K562 (cell line): ENCODE data around the gene PPAT. TPM values are rescaled to one million over a fixed set of nuclear protein-coding genes. Genes with fewer than 3 reads are reported as not detected.

ENCODE experiments used
- ATF1 ChIP-seq, 2 experiments: fragments of 450-650 bp in 1 of 2; IDR thresholded peaks; 2 replicates each; pipeline ENCODE4 v1.6.1; 2016; ENCODE audit warnings: missing compliant biosample characterization in 1 of 2, missing genetic modification characterization in 1 of 2
- BRF1 ChIP-seq: IDR thresholded peaks from 3 replicates; pipeline ENCODE4 v1.6.1; 2011; ENCODE audit warnings: borderline replicate concordance, mild to moderate bottlenecking; ENCODE audit not compliant: insufficient read length; ENCODE audit errors: extremely low read depth
- HMG20B ChIP-seq: fragments of 250-450 bp; sonication (Bioruptor Pico); IDR thresholded peaks from 2 replicates; pipeline ENCODE4 v1.5.0; 2021; ENCODE audit warnings: mild to moderate bottlenecking
- KDM4B ChIP-seq, 2 experiments: fragments of 450-650 bp in 1 of 2; sonication (generic) in 1 of 2; IDR thresholded peaks; 2 replicates each; pipeline ENCODE4 v1.6.1; 2016 to 2017; ENCODE audit warnings: borderline replicate concordance in 2 of 2, antibody characterized with exemption in 1 of 2, low read depth in 1 of 2, mild to moderate bottlenecking in 1 of 2
- KDM5B ChIP-seq: fragments of 200-600 bp; sonication (generic); IDR thresholded peaks from 2 replicates; pipeline ENCODE4 v1.6.1; 2012; ENCODE audit warnings: low read depth, mild to moderate bottlenecking, moderate library complexity, low read length, control low read depth, inconsistent platforms; ENCODE audit not compliant: insufficient replicate concordance
- KLF13 ChIP-seq: fragments of 450-650 bp; IDR thresholded peaks from 2 replicates; pipeline ENCODE4 v1.6.1; 2016; ENCODE audit warnings: missing genetic modification characterization, low read depth, mild to moderate bottlenecking, missing compliant biosample characterization, moderate library complexity, borderline replicate concordance
- MCM2 ChIP-seq: fragments of 450-650 bp; IDR thresholded peaks from 2 replicates; pipeline ENCODE4 v1.6.1; 2017; ENCODE audit warnings: low read depth, mild to moderate bottlenecking
- TRIM28 ChIP-seq: fragments of 450-650 bp; IDR thresholded peaks from 2 replicates; pipeline ENCODE4 v1.6.1; 2017
- XRCC5 ChIP-seq: fragments of 200-400 bp; formaldehyde crosslinking; IDR thresholded peaks from 2 replicates; pipeline ENCODE4 v1.6.1; 2017; ENCODE audit warnings: low read depth, mild to moderate bottlenecking, low read length
- ZNF23 ChIP-seq: fragments of 250-450 bp; sonication (Bioruptor Pico); IDR thresholded peaks from 2 replicates; pipeline ENCODE4 v1.4.0; 2020; ENCODE audit warnings: mild to moderate bottlenecking
- polyA plus RNA-seq, 8 experiments: library from polyadenylated mRNA; depleted of rRNA in 4 of 8; stranded (reverse) in 5 of 8; unstranded in 3 of 8; fragments of >200 nt; fragmentation: Nextera tagmentation in 2 of 8; fragmentation: Illumina TruSeq in 1 of 8; extraction: Ambion mirVana in 2 of 8; extraction: Trizol in 1 of 8; gene quantifications; 2 replicates each; pipeline versions ENCODE4 v1.2.1 to v1.2.3, GENCODE V29; 2011 to 2014; ENCODE audit warnings: inconsistent platforms in 1 of 8, missing spikeins in 1 of 8
- total RNA-seq, 7 experiments: library from RNA; depleted of rRNA in 6 of 7; stranded (reverse); fragments of >200 nt in 6 of 7; fragmentation: Illumina TruSeq in 2 of 7; extraction: Trizol in 2 of 7; gene quantifications; 2 replicates each; pipeline versions ENCODE4 v1.2.1 to v1.2.3, GENCODE V29; 2011 to 2021; ENCODE audit warnings: low replicate concordance in 1 of 7
- TF ChIP-seq, protein P1 (sequence below): fragments of 450-650 bp; IDR thresholded peaks from one replicate; pipeline ENCODE4 v1.6.1; 2018; ENCODE audit warnings: mild to moderate bottlenecking, moderate library complexity; ENCODE audit not compliant: partially characterized antibody
- TF ChIP-seq, protein P2 (sequence below): sonication (generic); formaldehyde crosslinking; IDR thresholded peaks from 2 replicates; pipeline ENCODE4 v1.8.0; 2022; ENCODE audit warnings: mild to moderate bottlenecking, missing genetic modification reagents
- TF ChIP-seq, protein P3 (sequence below): fragments of 450-650 bp; IDR thresholded peaks from 2 replicates; pipeline ENCODE4 v1.6.1; 2016
- TF ChIP-seq, protein P4 (sequence below), 2 experiments: fragments of 450-650 bp; conservative IDR thresholded peaks; 2 replicates each; pipeline ENCODE4 v1.6.1; 2017; ENCODE audit warnings: mild to moderate bottlenecking in 2 of 2, moderate library complexity in 2 of 2
- TF ChIP-seq, protein P5 (sequence below): fragments of 450-650 bp; formaldehyde crosslinking; IDR thresholded peaks from 2 replicates; pipeline ENCODE4 v1.4.0; 2022; ENCODE audit warnings: missing genetic modification characterization
- TF ChIP-seq, protein P6 (sequence below): fragments of 250-450 bp; sonication (Bioruptor Pico); IDR thresholded peaks from 2 replicates; pipeline ENCODE4 v1.6.1; 2021; ENCODE audit warnings: mild to moderate bottlenecking
- TF ChIP-seq, protein P7 (sequence below): fragments of 250-450 bp; sonication (Bioruptor Pico); IDR thresholded peaks from 2 replicates; pipeline ENCODE4 v1.4.0; 2020; ENCODE audit warnings: borderline replicate concordance

Gene PPAT
- total and polyA plus RNA-seq, 9 of the 15 experiments (the other 6 are each of a cell fraction or from before 2014, with no cell fraction given), result 36.2 to 75.8 (median 55.5) TPM

DNA sequence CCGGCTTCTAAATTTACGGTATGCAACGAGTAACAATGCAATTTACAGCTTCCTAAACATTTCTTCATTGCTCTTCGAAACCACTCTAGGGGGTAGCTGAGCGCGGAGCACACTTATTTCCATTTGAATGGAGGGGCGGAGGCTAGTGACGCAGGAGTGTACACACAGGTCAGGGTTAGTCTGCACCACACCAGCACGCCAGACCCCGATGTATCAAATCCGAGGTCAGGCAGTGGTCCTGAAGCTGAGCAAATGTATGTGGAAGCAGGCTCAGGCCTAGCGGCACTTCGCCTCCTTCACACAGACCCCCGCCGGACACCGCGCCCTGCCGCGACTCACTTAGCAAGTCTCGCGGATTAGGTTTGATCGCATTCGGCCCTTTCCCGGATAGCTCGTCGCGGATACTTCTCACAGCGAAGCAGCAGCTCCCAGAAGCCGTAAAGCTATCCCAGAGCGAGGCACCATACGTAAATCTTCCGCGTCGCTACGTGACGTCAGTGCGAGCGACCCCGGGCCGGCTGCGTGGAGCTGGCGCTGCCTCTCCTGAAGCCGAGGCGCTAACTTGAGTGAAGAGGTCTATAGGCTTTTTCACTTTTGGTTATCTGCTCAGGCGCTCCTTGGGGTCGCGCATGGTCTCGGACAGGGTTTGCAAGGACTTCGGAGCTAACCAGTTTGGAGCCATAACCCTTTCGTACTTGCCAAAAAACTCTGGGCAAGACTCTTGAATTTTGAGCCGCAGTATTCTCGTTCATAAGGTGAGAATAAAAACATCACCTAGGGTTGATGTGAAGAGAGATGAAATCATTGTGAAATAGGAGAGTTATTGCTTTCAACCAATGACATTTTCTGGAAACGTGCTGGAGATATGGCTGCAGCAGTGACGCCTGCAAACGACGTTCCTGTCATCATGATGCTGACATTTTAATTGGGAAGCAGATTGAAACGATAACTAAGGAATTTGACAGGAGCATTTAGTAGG, 48.1 kb downstream of the PPAT start, which contains the start of gene AASDH (continued):
- TF ChIP-seq TRIM28, result peak; percentile 82; the same call in 1 of the 2 replicates
- no peak for TF ChIP-seq MCM2
- no peak for TF ChIP-seq KLF13 (tag)
- TF ChIP-seq, protein P1, sequence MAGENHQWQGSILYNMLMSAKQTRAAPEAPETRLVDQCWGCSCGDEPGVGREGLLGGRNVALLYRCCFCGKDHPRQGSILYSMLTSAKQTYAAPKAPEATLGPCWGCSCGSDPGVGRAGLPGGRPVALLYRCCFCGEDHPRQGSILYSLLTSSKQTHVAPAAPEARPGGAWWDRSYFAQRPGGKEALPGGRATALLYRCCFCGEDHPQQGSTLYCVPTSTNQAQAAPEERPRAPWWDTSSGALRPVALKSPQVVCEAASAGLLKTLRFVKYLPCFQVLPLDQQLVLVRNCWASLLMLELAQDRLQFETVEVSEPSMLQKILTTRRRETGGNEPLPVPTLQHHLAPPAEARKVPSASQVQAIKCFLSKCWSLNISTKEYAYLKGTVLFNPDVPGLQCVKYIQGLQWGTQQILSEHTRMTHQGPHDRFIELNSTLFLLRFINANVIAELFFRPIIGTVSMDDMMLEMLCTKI, result no peak
- peak; percentile 87 for TF ChIP-seq KDM5B
- TF ChIP-seq ZNF23, result no peak
- TF ChIP-seq, protein P2, sequence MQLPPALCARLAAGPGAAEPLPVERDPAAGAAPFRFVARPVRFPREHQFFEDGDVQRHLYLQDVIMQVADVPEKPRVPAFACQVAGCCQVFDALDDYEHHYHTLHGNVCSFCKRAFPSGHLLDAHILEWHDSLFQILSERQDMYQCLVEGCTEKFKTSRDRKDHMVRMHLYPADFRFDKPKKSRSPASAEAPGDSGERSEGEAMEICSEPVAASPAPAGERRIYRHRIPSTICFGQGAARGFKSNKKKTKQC (CRISPR knock-in tag), result peak; percentile 33; the same call in 1 of the 2 replicates
- peak; percentile 99 for TF ChIP-seq ATF1 (CRISPR knock-in tag; IDR thresholded peaks at IDR 0.05)
- TF ChIP-seq ATF1 (tag; IDR thresholded peaks at IDR 0.05), result peak; percentile 100
- TF ChIP-seq KDM4B (IDR thresholded peaks at IDR 0.05; ENCODE audit: borderline replicate concordance in 2 of 2, low read depth in 1 of 2), result no peak; a peak in 1 of 4 replicates
- no peak for TF ChIP-seq HMG20B (CRISPR knock-in tag)
- TF ChIP-seq, protein P3, sequence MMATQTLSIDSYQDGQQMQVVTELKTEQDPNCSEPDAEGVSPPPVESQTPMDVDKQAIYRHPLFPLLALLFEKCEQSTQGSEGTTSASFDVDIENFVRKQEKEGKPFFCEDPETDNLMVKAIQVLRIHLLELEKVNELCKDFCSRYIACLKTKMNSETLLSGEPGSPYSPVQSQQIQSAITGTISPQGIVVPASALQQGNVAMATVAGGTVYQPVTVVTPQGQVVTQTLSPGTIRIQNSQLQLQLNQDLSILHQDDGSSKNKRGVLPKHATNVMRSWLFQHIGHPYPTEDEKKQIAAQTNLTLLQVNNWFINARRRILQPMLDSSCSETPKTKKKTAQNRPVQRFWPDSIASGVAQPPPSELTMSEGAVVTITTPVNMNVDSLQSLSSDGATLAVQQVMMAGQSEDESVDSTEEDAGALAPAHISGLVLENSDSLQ, result peak; percentile 75
- TF ChIP-seq XRCC5, result no peak
- TF ChIP-seq, protein P4, sequence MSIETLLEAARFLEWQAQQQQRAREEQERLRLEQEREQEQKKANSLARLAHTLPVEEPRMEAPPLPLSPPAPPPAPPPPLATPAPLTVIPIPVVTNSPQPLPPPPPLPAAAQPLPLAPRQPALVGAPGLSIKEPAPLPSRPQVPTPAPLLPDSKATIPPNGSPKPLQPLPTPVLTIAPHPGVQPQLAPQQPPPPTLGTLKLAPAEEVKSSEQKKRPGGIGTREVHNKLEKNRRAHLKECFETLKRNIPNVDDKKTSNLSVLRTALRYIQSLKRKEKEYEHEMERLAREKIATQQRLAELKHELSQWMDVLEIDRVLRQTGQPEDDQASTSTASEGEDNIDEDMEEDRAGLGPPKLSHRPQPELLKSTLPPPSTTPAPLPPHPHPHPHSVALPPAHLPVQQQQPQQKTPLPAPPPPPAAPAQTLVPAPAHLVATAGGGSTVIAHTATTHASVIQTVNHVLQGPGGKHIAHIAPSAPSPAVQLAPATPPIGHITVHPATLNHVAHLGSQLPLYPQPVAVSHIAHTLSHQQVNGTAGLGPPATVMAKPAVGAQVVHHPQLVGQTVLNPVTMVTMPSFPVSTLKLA (conservative IDR thresholded peaks at IDR 0.05), result peak; percentile 86 to 95
- TF ChIP-seq, protein P5, sequence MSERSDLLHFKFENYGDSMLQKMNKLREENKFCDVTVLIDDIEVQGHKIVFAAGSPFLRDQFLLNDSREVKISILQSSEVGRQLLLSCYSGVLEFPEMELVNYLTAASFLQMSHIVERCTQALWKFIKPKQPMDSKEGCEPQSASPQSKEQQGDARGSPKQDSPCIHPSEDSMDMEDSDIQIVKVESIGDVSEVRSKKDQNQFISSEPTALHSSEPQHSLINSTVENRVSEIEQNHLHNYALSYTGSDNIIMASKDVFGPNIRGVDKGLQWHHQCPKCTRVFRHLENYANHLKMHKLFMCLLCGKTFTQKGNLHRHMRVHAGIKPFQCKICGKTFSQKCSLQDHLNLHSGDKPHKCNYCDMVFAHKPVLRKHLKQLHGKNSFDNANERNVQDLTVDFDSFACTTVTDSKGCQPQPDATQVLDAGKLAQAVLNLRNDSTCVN (CRISPR knock-in tag), result no peak
- TF ChIP-seq, protein P6, sequence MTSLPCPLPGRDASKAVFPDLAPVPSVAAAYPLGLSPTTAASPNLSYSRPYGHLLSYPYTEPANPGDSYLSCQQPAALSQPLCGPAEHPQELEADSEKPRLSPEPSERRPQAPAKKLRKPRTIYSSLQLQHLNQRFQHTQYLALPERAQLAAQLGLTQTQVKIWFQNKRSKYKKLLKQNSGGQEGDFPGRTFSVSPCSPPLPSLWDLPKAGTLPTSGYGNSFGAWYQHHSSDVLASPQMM (CRISPR knock-in tag), result no peak
- no peak for TF ChIP-seq BRF1
- TF ChIP-seq, protein P7, sequence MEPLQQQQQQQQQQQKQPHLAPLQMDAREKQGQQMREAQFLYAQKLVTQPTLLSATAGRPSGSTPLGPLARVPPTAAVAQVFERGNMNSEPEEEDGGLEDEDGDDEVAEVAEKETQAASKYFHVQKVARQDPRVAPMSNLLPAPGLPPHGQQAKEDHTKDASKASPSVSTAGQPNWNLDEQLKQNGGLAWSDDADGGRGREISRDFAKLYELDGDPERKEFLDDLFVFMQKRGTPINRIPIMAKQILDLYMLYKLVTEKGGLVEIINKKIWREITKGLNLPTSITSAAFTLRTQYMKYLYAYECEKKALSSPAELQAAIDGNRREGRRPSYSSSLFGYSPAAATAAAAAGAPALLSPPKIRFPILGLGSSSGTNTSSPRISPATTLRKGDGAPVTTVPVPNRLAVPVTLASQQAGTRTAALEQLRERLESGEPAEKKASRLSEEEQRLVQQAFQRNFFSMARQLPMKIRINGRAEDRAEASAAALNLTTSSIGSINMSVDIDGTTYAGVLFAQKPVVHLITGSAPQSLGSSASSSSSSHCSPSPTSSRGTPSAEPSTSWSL (CRISPR knock-in tag), result 0 out of 2 replicates have a peak, but pooled peaks have one; percentile 54
